OCI-LY1 (cell line): ENCODE data around the gene PRG3.

ENCODE experiments used
- H2AFZ ChIP-seq: fragments of 200-600 bp; sonication (generic), shearing (Covaris generic); 2 replicates; pipeline ENCODE4 v1.6.0; 2014; ENCODE audit warnings: antibody characterized with exemption, mild to moderate bottlenecking, low read length
- H3F3A ChIP-seq: fragments of 200-600 bp; sonication (generic), shearing (Covaris generic); 2 replicates; pipeline ENCODE4 v1.6.0; 2014; ENCODE audit warnings: mild to moderate bottlenecking, antibody characterized with exemption, low read length, moderate library complexity; ENCODE audit not compliant: insufficient read depth
- H3K27ac ChIP-seq: fragments of 200-600 bp; sonication (generic); 2 replicates; pipeline ENCODE4 v1.5.1; 2014; ENCODE audit warnings: low read length, mixed run types, mild to moderate bottlenecking, low read depth; ENCODE audit not compliant: poor library complexity, severe bottlenecking
- H3K27me3 ChIP-seq: fragments of 200-600 bp; sonication (generic); 2 replicates; pipeline ENCODE4 v1.6.0; 2014; ENCODE audit warnings: antibody characterized with exemption, mild to moderate bottlenecking, low read length, moderate library complexity; ENCODE audit not compliant: insufficient read depth
- H3K36me3 ChIP-seq: fragments of 200-600 bp; sonication (generic); 2 replicates; pipeline ENCODE4 v1.6.1; 2014; ENCODE audit warnings: mild to moderate bottlenecking, antibody characterized with exemption, low read length, moderate library complexity, mixed read lengths; ENCODE audit not compliant: insufficient read depth
- H3K4me1 ChIP-seq: fragments of 200-600 bp; sonication (generic); 2 replicates; pipeline ENCODE4 v1.5.1; 2014; ENCODE audit warnings: mild to moderate bottlenecking, low read length, moderate library complexity; ENCODE audit not compliant: insufficient read depth, severe bottlenecking
- H3K4me2 ChIP-seq: fragments of 200-600 bp; sonication (generic), shearing (Covaris generic); 2 replicates; pipeline ENCODE4 v1.6.1; 2014; ENCODE audit warnings: low read length
- H3K4me3 ChIP-seq: fragments of 200-600 bp; sonication (generic); 2 replicates; pipeline ENCODE4 v1.5.1; 2014; ENCODE audit warnings: low read length, low read depth, mild to moderate bottlenecking, mixed read lengths; ENCODE audit not compliant: poor library complexity, severe bottlenecking
- H3K79me2 ChIP-seq: fragments of 200-600 bp; shearing (Covaris generic); 2 replicates; pipeline ENCODE4 v1.6.1; 2016; ENCODE audit warnings: mixed run types, low read length, mixed read lengths; ENCODE audit not compliant: insufficient read depth
- H3K9ac ChIP-seq: fragments of 200-600 bp; sonication (generic), shearing (Covaris generic); 2 replicates; pipeline ENCODE4 v1.6.1; 2014; ENCODE audit warnings: mild to moderate bottlenecking, low read length, mixed read lengths
- H3K9me2 ChIP-seq: fragments of 200-600 bp; sonication (generic), shearing (Covaris generic); 2 replicates; pipeline ENCODE4 v1.6.1; 2014; ENCODE audit warnings: low read depth, mild to moderate bottlenecking, low read length, mixed read lengths
- H3K9me3 ChIP-seq: fragments of 200-600 bp; shearing (Covaris generic); 2 replicates; pipeline ENCODE4 v1.6.1; 2014; ENCODE audit warnings: low read length, mixed read lengths
- H4K20me1 ChIP-seq: fragments of 200-600 bp; sonication (generic), shearing (Covaris generic); 2 replicates; pipeline ENCODE4 v1.6.0; 2016; ENCODE audit warnings: mild to moderate bottlenecking, low read length; ENCODE audit not compliant: insufficient read depth
- CTCF ChIP-seq: fragments of 200-600 bp; sonication (generic), shearing (Covaris generic); IDR thresholded peaks from 2 replicates; pipeline ENCODE4 v1.5.1; 2017; ENCODE audit warnings: mild to moderate bottlenecking, antibody characterized with exemption, low read length, moderate library complexity, mixed read lengths
- EZH2 ChIP-seq: fragments of 200-600 bp; sonication (generic), shearing (Covaris generic); IDR thresholded peaks from 2 replicates; pipeline ENCODE4 v1.8.0; 2017; ENCODE audit warnings: borderline replicate concordance, mixed run types, mild to moderate bottlenecking, antibody characterized with exemption, low read length, moderate library complexity, mixed read lengths

Gene PRG3

DNA sequence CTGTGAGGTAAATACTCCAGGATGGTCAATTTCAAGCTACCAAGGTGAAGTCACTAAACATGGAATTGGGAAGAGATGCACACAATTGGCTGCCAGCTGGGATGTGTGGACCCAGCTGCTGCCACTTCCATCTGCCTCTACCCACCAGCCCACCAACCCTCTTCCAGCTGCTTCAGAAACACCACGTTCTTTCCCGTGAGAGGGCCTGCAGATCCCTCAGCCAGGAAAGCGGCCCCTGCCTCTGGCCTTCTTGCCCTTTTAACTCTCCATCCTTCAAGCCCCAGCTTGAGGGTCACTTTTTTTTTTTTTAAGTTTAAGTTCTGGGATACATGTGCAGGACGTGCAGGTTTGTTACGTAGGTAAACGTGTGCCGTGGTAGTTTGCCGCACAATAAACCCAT is 20.0 kb downstream of the PRG3 start:
- no peaks in the 10 kb centered on the region for H3K79me2 ChIP-seq
- H3K4me2 ChIP-seq, result no peak overlapping the region
- H3K9me3 ChIP-seq, result no peaks in the 10 kb centered on the region
- H3K27ac ChIP-seq, result no peak overlapping the region
- TF ChIP-seq EZH2 (no peak), CTCF (no peak)
- H2AFZ ChIP-seq, result no peak overlapping the region
- no peaks in the 10 kb centered on the region for H3K36me3 ChIP-seq
- no peaks in the 10 kb centered on the region for H3K9me2 ChIP-seq
- no peak overlapping the region for H3K9ac ChIP-seq
- no peaks in the 10 kb centered on the region for H4K20me1 ChIP-seq
- no peaks in the 10 kb centered on the region for H3K27me3 ChIP-seq
- H3K4me3 ChIP-seq, result no peak overlapping the region
- no peaks in the 10 kb centered on the region for H3K4me1 ChIP-seq
- no peaks in the 10 kb centered on the region for H3F3A ChIP-seq

DNA sequence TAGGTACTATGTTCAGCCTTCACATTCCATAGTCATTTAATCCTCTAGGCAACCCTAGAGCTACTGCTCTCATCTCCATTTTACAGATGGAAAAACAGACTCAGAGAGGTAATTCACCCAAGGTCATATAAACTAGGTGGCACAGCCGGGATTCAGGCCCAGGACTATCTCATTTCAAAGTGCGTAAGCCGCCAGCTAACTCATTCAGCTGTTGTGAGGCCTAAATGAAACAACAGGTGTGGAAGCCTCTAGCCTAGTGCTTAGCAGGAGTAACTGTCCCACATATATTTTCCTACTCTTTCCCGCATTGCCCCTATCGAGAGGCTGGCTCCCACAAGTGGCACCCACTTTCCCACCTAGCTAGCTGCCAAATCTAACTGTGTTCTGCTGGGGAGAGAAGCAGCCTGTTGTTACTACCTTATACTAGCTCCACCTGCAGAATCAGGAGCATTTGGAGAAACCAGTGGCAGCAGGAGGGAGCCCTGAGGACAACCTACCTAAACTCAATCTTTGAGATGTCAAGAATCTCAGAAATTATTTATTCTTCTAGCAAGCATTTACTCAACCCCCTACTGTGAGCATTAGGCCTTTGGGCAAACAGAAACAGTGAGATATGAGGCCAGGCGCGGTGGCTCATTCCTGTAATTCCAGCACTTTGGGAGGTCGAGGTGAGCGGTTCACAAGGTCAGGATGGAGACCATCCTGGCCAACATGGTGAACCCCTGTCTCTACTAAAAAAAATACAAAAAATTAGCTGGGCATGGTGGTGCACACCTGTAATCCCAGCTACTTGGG is 20.9 kb downstream of the PRG3 start:
- Histone ChIP-seq H2AFZ (no peak overlapping the region), H3K27ac (no peak overlapping the region), H3K4me3 (no peak overlapping the region), H3F3A (no peaks in the 10 kb centered on the region), H4K20me1 (no peaks in the 10 kb centered on the region), H3K4me1 (no peaks in the 10 kb centered on the region), H3K9me3 (no peaks in the 10 kb centered on the region), H3K9me2 (no peaks in the 10 kb centered on the region), H3K79me2 (no peaks in the 10 kb centered on the region), H3K27me3 (no peaks in the 10 kb centered on the region), H3K36me3 (no peaks in the 10 kb centered on the region), H3K9ac (no peak overlapping the region), H3K4me2 (no peak overlapping the region)
- TF ChIP-seq CTCF, result no peak
- TF ChIP-seq EZH2, result no peak

GRCh38 chr11:57359396-57359795 is 21.6 kb downstream of the PRG3 start:
- H3K4me2 ChIP-seq, result no peak overlapping the region
- no peaks in the 10 kb centered on the region for H3K4me1 ChIP-seq
- H3K27ac ChIP-seq, result no peak overlapping the region
- no peak for TF ChIP-seq EZH2
- no peak for TF ChIP-seq CTCF
- no peaks in the 10 kb centered on the region for H3K36me3 ChIP-seq
- no peak overlapping the region for H3K4me3 ChIP-seq
- no peaks in the 10 kb centered on the region for H3F3A ChIP-seq
- no peak overlapping the region for H2AFZ ChIP-seq
- no peaks in the 10 kb centered on the region for H3K9me2 ChIP-seq
- no peaks in the 10 kb centered on the region for H3K9me3 ChIP-seq
- no peaks in the 10 kb centered on the region for H3K79me2 ChIP-seq
- no peaks in the 10 kb centered on the region for H4K20me1 ChIP-seq
- H3K27me3 ChIP-seq, result no peaks in the 10 kb centered on the region
- H3K9ac ChIP-seq, result no peak overlapping the region
